H1 (cell line): ENCODE measurements around the gene PHLPP1. TPM values are rescaled to one million over a fixed set of nuclear protein-coding genes. Genes with fewer than 3 reads are reported as not detected.

ENCODE experiments used
- CTCF ChIA-PET: fragments of 300-600 bp; sonication (Branson Sonifier 250); formaldehyde crosslinking; loops from one replicate; lab custom pipeline; 2021; ENCODE audit not compliant: partially characterized antibody; lab: Charles Lee
- POLR2A ChIA-PET: fragments of 300-600 bp; sonication (Branson Sonifier 250); formaldehyde crosslinking; loops from one replicate; lab custom pipeline; 2021; ENCODE audit warnings: inconsistent platforms; ENCODE audit not compliant: partially characterized antibody; lab: Charles Lee
- DNase-seq, 2 experiments: peaks; one replicate each; pipeline versions ENCODE4 v3.0.0 to v3.0.0-alpha.2; 2010 to 2022; ENCODE audit warnings: low spot score in 2 of 2, low read depth in 1 of 2, mixed read lengths in 1 of 2
- FAIRE-seq: peaks from 2 replicates; lab custom pipeline; 2011; peaks lifted over from hg19 to GRCh38; lab: Jason Lieb, UNC
- H2AFZ ChIP-seq: 2 replicates; pipeline ENCODE4 v1.8.1; 2012; ENCODE audit warnings: low read length, inconsistent platforms
- H2AK5ac ChIP-seq: 2 replicates; pipeline ENCODE4 v1.6.1; 2013; ENCODE audit warnings: low read depth, low read length
- H2BK120ac ChIP-seq: replicated peaks from 2 replicates; pipeline ENCODE3; 2013; ENCODE audit warnings: low read depth, low read length, inconsistent platforms
- H2BK12ac ChIP-seq: 2 replicates; pipeline ENCODE4 v1.6.1; 2013; ENCODE audit warnings: low read depth, low read length
- H2BK15ac ChIP-seq: 2 replicates; pipeline ENCODE4 v1.6.1; 2013; ENCODE audit warnings: low read length
- H2BK20ac ChIP-seq: 2 replicates; pipeline ENCODE4 v1.6.1; 2013; ENCODE audit warnings: low read length
- H2BK5ac ChIP-seq: 2 replicates; pipeline ENCODE4 v1.6.1; 2013; ENCODE audit warnings: low read depth, low read length
- H3K14ac ChIP-seq: 2 replicates; pipeline ENCODE4 v1.6.1; 2013; ENCODE audit warnings: inconsistent platforms; ENCODE audit not compliant: insufficient read length
- H3K18ac ChIP-seq: 2 replicates; pipeline ENCODE4 v1.6.1; 2013; ENCODE audit warnings: low read length; ENCODE audit errors: extremely low read depth
- H3K23ac ChIP-seq: 2 replicates; pipeline ENCODE4 v1.6.1; 2013; ENCODE audit warnings: inconsistent platforms; ENCODE audit not compliant: insufficient read length
- H3K23me2 ChIP-seq: 2 replicates; pipeline ENCODE4 v1.6.1; 2013; ENCODE audit warnings: low read depth, low read length
- H3K27ac ChIP-seq: 2 replicates; pipeline ENCODE4 v1.6.1; 2011; ENCODE audit warnings: low read depth, low read length, inconsistent platforms
- H3K27me3 ChIP-seq, 4 experiments: replicated peaks in 1 of 4; 1 replicate in 1 of 4; 2 replicates in 3 of 4; pipeline versions ENCODE4 v1.6.1 to v1.8.1; 2011 to 2013; ENCODE audit warnings: low read length in 3 of 4, mild to moderate bottlenecking in 3 of 4, inconsistent platforms in 2 of 4, mixed read lengths in 2 of 4, moderate library complexity in 1 of 4; ENCODE audit not compliant: control insufficient read depth in 3 of 4, insufficient read depth in 3 of 4; ENCODE audit errors: extremely low read depth in 1 of 4
- H3K36me3 ChIP-seq, 4 experiments: 2 replicates each; pipeline versions ENCODE4 v1.6.1 to v1.8.1; 2011 to 2013; ENCODE audit warnings: mild to moderate bottlenecking in 4 of 4, low read length in 3 of 4, moderate library complexity in 2 of 4, control low read depth in 1 of 4, inconsistent platforms in 1 of 4; ENCODE audit not compliant: insufficient read depth in 4 of 4, control insufficient read depth in 2 of 4
- H3K4ac ChIP-seq: replicated peaks from 2 replicates; pipeline ENCODE3; 2013; ENCODE audit warnings: low read length, low read depth, mixed read lengths, inconsistent platforms; ENCODE audit not compliant: insufficient read length
- H3K4me1 ChIP-seq, 4 experiments: replicated peaks in 1 of 4; 1 replicate in 1 of 4; 2 replicates in 3 of 4; pipeline versions ENCODE4 v1.6.1 to v1.8.1; 2011 to 2013; ENCODE audit warnings: low read length in 3 of 4, inconsistent platforms in 2 of 4, mixed read lengths in 1 of 4; ENCODE audit not compliant: insufficient read depth in 4 of 4, control insufficient read depth in 3 of 4
- H3K4me2 ChIP-seq, 2 experiments: 2 replicates each; pipeline versions ENCODE4 v1.6.1 to v1.8.1; 2011 to 2013; ENCODE audit warnings: low read depth in 2 of 2, low read length in 2 of 2, control low read depth in 1 of 2, inconsistent platforms in 1 of 2, mild to moderate bottlenecking in 1 of 2; ENCODE audit not compliant: insufficient read depth in 1 of 2
- H3K4me3 ChIP-seq, 4 experiments: fragments of 200-600, 300-600 bp in 1 of 4; sonication (generic), shearing (Covaris generic), sonication (Bioruptor Twin) in 1 of 4; 2 replicates each; pipeline versions ENCODE4 v1.5.1 to v1.8.1; 2011 to 2016; ENCODE audit warnings: low read length in 4 of 4, low read depth in 3 of 4, control low read depth in 2 of 4, inconsistent platforms in 2 of 4, mild to moderate bottlenecking in 2 of 4, mixed read lengths in 1 of 4, moderate library complexity in 1 of 4; ENCODE audit not compliant: insufficient read depth in 2 of 4; ENCODE audit errors: extremely low read depth in 1 of 4
- H3K56ac ChIP-seq: replicated peaks from 2 replicates; pipeline ENCODE3; 2013; ENCODE audit warnings: low read depth, mild to moderate bottlenecking, mixed read lengths, low read length, inconsistent platforms; ENCODE audit not compliant: insufficient read length
- H3K79me1 ChIP-seq: 2 replicates; pipeline ENCODE4 v1.6.1; 2013; ENCODE audit warnings: low read depth, low read length, control low read depth
- H3K79me2 ChIP-seq, 2 experiments: 2 replicates each; pipeline versions ENCODE4 v1.6.1 to v1.8.1; 2012 to 2013; ENCODE audit warnings: low read length in 2 of 2, mild to moderate bottlenecking in 2 of 2, inconsistent platforms in 1 of 2; ENCODE audit not compliant: insufficient read depth in 2 of 2, control insufficient read depth in 1 of 2
- H3K9ac ChIP-seq, 4 experiments: replicated peaks in 1 of 4; 1 replicate in 1 of 4; 2 replicates in 3 of 4; pipeline versions ENCODE4 v1.6.1 to v1.8.1; 2011 to 2013; ENCODE audit warnings: low read depth in 3 of 4, low read length in 3 of 4, control low read depth in 2 of 4, mild to moderate bottlenecking in 2 of 4, moderate library complexity in 2 of 4, inconsistent platforms in 1 of 4; ENCODE audit errors: extremely low read depth in 1 of 4
- H3K9me3 ChIP-seq, 2 experiments: 2 replicates each; pipeline versions ENCODE4 v1.6.1 to v1.8.1; 2012 to 2013; ENCODE audit warnings: mild to moderate bottlenecking in 2 of 2, moderate library complexity in 2 of 2, control low read depth in 1 of 2, inconsistent platforms in 1 of 2, low read depth in 1 of 2, low read length in 1 of 2, mixed read lengths in 1 of 2; ENCODE audit not compliant: insufficient read depth in 2 of 2
- H4K20me1 ChIP-seq, 2 experiments: replicated peaks in 1 of 2; 2 replicates each; pipeline versions ENCODE3 to v1.8.1; 2011 to 2013; ENCODE audit warnings: inconsistent platforms in 2 of 2, low read length in 2 of 2, mild to moderate bottlenecking in 1 of 2; ENCODE audit not compliant: insufficient read depth in 2 of 2, control insufficient read depth in 1 of 2
- H4K5ac ChIP-seq: 2 replicates; pipeline ENCODE4 v1.6.1; 2013; ENCODE audit warnings: low read length, low read depth, mixed read lengths, inconsistent platforms; ENCODE audit not compliant: insufficient read length
- H4K8ac ChIP-seq: 2 replicates; pipeline ENCODE4 v1.8.0; 2013; ENCODE audit warnings: mild to moderate bottlenecking, moderate library complexity, low read length, inconsistent platforms; ENCODE audit not compliant: insufficient read depth; ENCODE audit errors: extremely low read depth
- H4K91ac ChIP-seq: replicated peaks from 2 replicates; pipeline ENCODE3; 2013; ENCODE audit warnings: low read length, mixed read lengths, inconsistent platforms; ENCODE audit not compliant: insufficient read length
- CHD2 ChIP-seq: IDR thresholded peaks from 2 replicates; pipeline ENCODE4 v1.6.1; 2012; ENCODE audit warnings: low read length, improper control_type of control experiment
- E2F6 ChIP-seq: IDR thresholded peaks from 2 replicates; pipeline ENCODE4 v1.6.1; 2012; ENCODE audit warnings: inconsistent platforms
- EGR1 ChIP-seq: IDR thresholded peaks from 2 replicates; pipeline ENCODE4 v1.6.1; 2011; ENCODE audit warnings: low read depth, low read length, borderline replicate concordance
- EZH2 ChIP-seq: fragments of 200-600 bp; sonication (generic); IDR thresholded peaks from 2 replicates; pipeline ENCODE4 v1.7.1; 2012; ENCODE audit warnings: low read depth, mild to moderate bottlenecking, moderate library complexity, low read length, inconsistent platforms; ENCODE audit not compliant: severe bottlenecking
- HDAC2 ChIP-seq, 2 experiments: fragments of 300-600 bp in 1 of 2; sonication (generic) in 1 of 2; IDR thresholded peaks; 2 replicates each; pipeline ENCODE4 v1.6.1; 2011 to 2012; ENCODE audit warnings: low read depth in 2 of 2, low read length in 2 of 2, mild to moderate bottlenecking in 2 of 2, moderate library complexity in 2 of 2, borderline replicate concordance in 1 of 2, inconsistent platforms in 1 of 2
- JUND ChIP-seq: IDR thresholded peaks from 2 replicates; pipeline ENCODE4 v1.6.1; 2011; ENCODE audit warnings: mild to moderate bottlenecking, improper control_type of control experiment, low read length
- NANOG ChIP-seq: IDR thresholded peaks from 2 replicates; pipeline ENCODE4 v1.6.1; 2011; ENCODE audit warnings: low read length, low read depth, mild to moderate bottlenecking, inconsistent platforms; ENCODE audit not compliant: insufficient read depth, poor library complexity, severe bottlenecking
- TEAD4 ChIP-seq: IDR thresholded peaks from 2 replicates; pipeline ENCODE4 v1.6.1; 2012; ENCODE audit warnings: low read depth, low read length, inconsistent platforms, mixed read lengths
- WGBS, 2 experiments: shearing (Covaris generic) in 1 of 2; methylation state at CpG; one replicate each; pipeline versions ENCODE4 v1.1.6 to v1.1.7; 2013 to 2015; ENCODE audit warnings: low lambda C conversion rate in 2 of 2, mixed read lengths in 2 of 2, inconsistent platforms in 1 of 2, low coverage in 1 of 2, missing lambda C conversion rate in 1 of 2; ENCODE audit not compliant: insufficient replicate concordance in 2 of 2, insufficient coverage in 1 of 2, insufficient read length in 1 of 2; ENCODE audit errors: extremely low coverage in 1 of 2, missing lambda C conversion rate in 1 of 2; 5-methylcytosine and 5-hydroxymethylcytosine counted together
- polyA plus RNA-seq, 7 experiments: library from polyadenylated mRNA; depleted of rRNA in 3 of 7; stranded (reverse) in 5 of 7; unstranded in 2 of 7; fragments of >200 nt in 5 of 7; fragments of 200-250 nt in 2 of 7; gene quantifications; 1 replicate in 5 of 7; 2 replicates in 1 of 7; 4 replicates in 1 of 7; pipeline versions ENCODE4 v1.2.1 to v1.2.3, GENCODE V29; 2011 to 2013; ENCODE audit warnings: missing spikeins in 2 of 7, mixed read lengths in 2 of 7
- total RNA-seq: library from RNA; stranded (reverse); fragmentation: NEBNext Ultra II Directional; extraction: Animal tissue kit (Norgen Biotek cat#: 25700); gene quantifications from 2 replicates; pipeline ENCODE4 v1.2.1, GENCODE V29; 2021

The PHLPP1 gene
- total and polyA plus RNA-seq, 2 of the 8 experiments (the other 6 are each of a cell fraction or from before 2014, with no cell fraction given): 28.0 to 66.3 TPM

DNA sequence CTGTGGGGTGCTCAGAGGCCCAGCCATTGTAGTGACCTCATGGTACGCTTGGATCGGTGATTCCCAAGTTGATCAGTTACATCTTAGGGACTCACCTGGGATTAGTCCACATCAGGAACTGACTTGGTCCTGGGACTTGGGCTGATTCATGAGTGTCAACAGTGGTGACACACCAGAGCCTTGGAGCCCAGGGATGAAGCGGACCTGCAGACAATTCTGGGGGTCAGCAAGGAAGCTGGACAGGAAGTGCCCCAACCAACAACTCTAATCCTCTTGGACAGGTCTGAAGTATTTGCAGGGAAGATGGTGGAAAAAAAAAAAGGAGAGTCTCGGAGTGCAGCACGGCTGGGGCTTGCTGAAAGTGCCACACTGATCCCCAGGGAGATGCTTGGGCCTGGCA, 288.6 kb downstream of the PHLPP1 start:
- ChIA-PET CTCF (interaction anchor here (0.6 to 1.3 kb wide), 4 partner anchors 9 to 420 kb away, joined by 3 to 5 read pairs (median 4); no protein-coding TSS in a partner anchor), POLR2A (no interaction called here)
- H4K5ac ChIP-seq: no peak overlapping the region
- H3K79me2 ChIP-seq: no peaks in the 10 kb centered on the region
- H3K27ac ChIP-seq: no peak overlapping the region
- FAIRE-seq: no peak
- H3K4me2 ChIP-seq: no peak overlapping the region
- H3K14ac ChIP-seq: no peak overlapping the region
- H2BK12ac ChIP-seq: no peak overlapping the region
- no peaks in the 10 kb centered on the region for H3K9me3 ChIP-seq
- no peaks in the 10 kb centered on the region for H3K27me3 ChIP-seq
- H2BK15ac ChIP-seq: no peak overlapping the region
- H2AFZ ChIP-seq: no peak overlapping the region
- no peak overlapping the region for H2BK5ac ChIP-seq
- H2AK5ac ChIP-seq: no peak overlapping the region
- H3K23me2 ChIP-seq: no peaks in the 10 kb centered on the region
- no peak for DNase-seq
- no peak overlapping the region for H3K9ac ChIP-seq
- H3K79me1 ChIP-seq: no peaks in the 10 kb centered on the region
- no peak overlapping the region for H3K18ac ChIP-seq
- H3K4me3 ChIP-seq: no peak overlapping the region
- no peaks in the 10 kb centered on the region for H3K36me3 ChIP-seq
- H4K8ac ChIP-seq: no peak overlapping the region
- WGBS, 2 experiments: 94% methylated on average over 5 of the region's 5 CpGs; no CpG with 5 or more reads in 1 of the 2 experiments
- TF ChIP-seq EZH2 (no peak), JUND (no peak), TEAD4 (no peak), E2F6 (no peak), EGR1 (no peak), CHD2 (no peak), NANOG (no peak), HDAC2 (IDR thresholded peaks at IDR 0.05; ENCODE audit: borderline replicate concordance in 1 of 2, low read depth in 2 of 2, low read length in 2 of 2) (no peak)
- TF ChIP-seq, all 59 proteins: peak for 0
- no peaks in the 10 kb centered on the region for H3K4me1 ChIP-seq
- H4K91ac ChIP-seq: no peak overlapping the region
- H3K23ac ChIP-seq: no peak overlapping the region
- H3K4ac ChIP-seq: no peak overlapping the region
- H4K20me1 ChIP-seq: no peaks in the 10 kb centered on the region
- H2BK120ac ChIP-seq: no peak overlapping the region
- H2BK20ac ChIP-seq: no peak overlapping the region
- H3K56ac ChIP-seq: no peak overlapping the region
